ENCODE data around the gene MLKL. TPM values are rescaled to one million over a fixed set of nuclear protein-coding genes. Genes with fewer than 3 reads are reported as not detected.

MLKL gene
- total RNA-seq, 1 experiment from 2014 or later, result 9.7 TPM

GRCh38 chr16:74738816-74739215, 38.2 kb upstream of the MLKL start:
- no peak for DNase-seq
- no peaks in the 10 kb centered on the region for H3K9me3 ChIP-seq
- H3K27me3 Mint-ChIP-seq (ENCODE audit: insufficient read depth, unreplicated experiment), result no peaks in the 10 kb centered on the region
- H3K4me3 Mint-ChIP-seq (ENCODE audit: unreplicated experiment), result no peak overlapping the region
- H3K9me3 Mint-ChIP-seq (ENCODE audit: unreplicated experiment), result no peaks in the 10 kb centered on the region
- no peak for TF ChIP-seq CTCF (IDR thresholded peaks at IDR 0.05; ENCODE audit: insufficient read depth in 1 of 2, low read depth in 1 of 2, low read length in 1 of 2, severe bottlenecking in 1 of 2, unreplicated experiment in 1 of 2)
- ChIA-PET CTCF (interaction anchor here (1.3 kb wide), 1 partner anchor 124 kb away, joined by 3 read pairs; no protein-coding TSS in a partner anchor), POLR2A (no interaction called here)
- H3K27me3 ChIP-seq (replicated peaks; ENCODE audit: control insufficient read depth, insufficient read depth, low read length), result no peaks in the 10 kb centered on the region
- no peak overlapping the region for H3K4me3 ChIP-seq (ENCODE audit: low read depth, low read length)
- intact Hi-C loops (cut with micrococcal nuclease; ENCODE audit: unreplicated experiment), result no loop called here
- no peak overlapping the region for H3K27ac Mint-ChIP-seq (ENCODE audit: unreplicated experiment)
- peaks cover 10% of the 10 kb centered on the region for H3K4me1 ChIP-seq
- H3K4me1 Mint-ChIP-seq (ENCODE audit: low read depth, unreplicated experiment), result no peaks in the 10 kb centered on the region
- peaks cover 8% of the 10 kb centered on the region for H3K36me3 Mint-ChIP-seq (ENCODE audit: insufficient read depth, unreplicated experiment)
- H3K36me3 ChIP-seq (ENCODE audit: control insufficient read depth, insufficient read depth, low read length), result no peaks in the 10 kb centered on the region
- no TSS peak for BruUV-seq (replicated peaks)

GRCh38 chr16:74738113-74738541, 37.5 kb upstream of the MLKL start:
- Mint-ChIP-seq H3K4me1 (ENCODE audit: low read depth, unreplicated experiment) (no peaks in the 10 kb centered on the region), H3K9me3 (ENCODE audit: unreplicated experiment) (no peaks in the 10 kb centered on the region), H3K27me3 (ENCODE audit: insufficient read depth, unreplicated experiment) (no peaks in the 10 kb centered on the region), H3K4me3 (ENCODE audit: unreplicated experiment) (no peak overlapping the region), H3K27ac (ENCODE audit: unreplicated experiment) (peak overlapping the region; percentile 79), H3K36me3 (ENCODE audit: insufficient read depth, unreplicated experiment) (peaks cover 8% of the 10 kb centered on the region)
- peaks cover 3% of the 10 kb centered on the region for H3K4me1 ChIP-seq
- no peaks in the 10 kb centered on the region for H3K36me3 ChIP-seq (ENCODE audit: control insufficient read depth, insufficient read depth, low read length)
- intact Hi-C loops (cut with micrococcal nuclease; ENCODE audit: unreplicated experiment), result no loop called here
- TF ChIP-seq CTCF (IDR thresholded peaks at IDR 0.05; ENCODE audit: insufficient read depth in 1 of 2, low read depth in 1 of 2, low read length in 1 of 2, severe bottlenecking in 1 of 2, unreplicated experiment in 1 of 2), result no peak
- BruUV-seq (replicated peaks), result no TSS peak
- DNase-seq, result no peak
- no peaks in the 10 kb centered on the region for H3K9me3 ChIP-seq
- H3K4me3 ChIP-seq (ENCODE audit: low read depth, low read length), result no peak overlapping the region
- ChIA-PET POLR2A (no interaction called here), CTCF (interaction anchor here (1.3 kb wide), 1 partner anchor 125 kb away, joined by 3 read pairs; no protein-coding TSS in a partner anchor)
- no peaks in the 10 kb centered on the region for H3K27me3 ChIP-seq (replicated peaks; ENCODE audit: control insufficient read depth, insufficient read depth, low read length)

- no peaks in the 10 kb centered on the region for H3K36me3 ChIP-seq (ENCODE audit: control insufficient read depth, insufficient read depth, low read length)
- Mint-ChIP-seq H3K4me3 (ENCODE audit: unreplicated experiment) (no peak overlapping the region), H3K27me3 (ENCODE audit: insufficient read depth, unreplicated experiment) (no peaks in the 10 kb centered on the region), H3K27ac (ENCODE audit: unreplicated experiment) (peak overlapping the region; percentile 79), H3K4me1 (ENCODE audit: low read depth, unreplicated experiment) (no peaks in the 10 kb centered on the region), H3K9me3 (ENCODE audit: unreplicated experiment) (no peaks in the 10 kb centered on the region), H3K36me3 (ENCODE audit: insufficient read depth, unreplicated experiment) (peaks cover 8% of the 10 kb centered on the region)
- no peaks in the 10 kb centered on the region for H3K27me3 ChIP-seq (replicated peaks; ENCODE audit: control insufficient read depth, insufficient read depth, low read length)
- intact Hi-C loops (cut with micrococcal nuclease; ENCODE audit: unreplicated experiment), result no loop called here
- ChIA-PET POLR2A (no interaction called here), CTCF (interaction anchor here (1.3 kb wide), 1 partner anchor 126 kb away, joined by 3 read pairs; no protein-coding TSS in a partner anchor)
- H3K4me3 ChIP-seq (ENCODE audit: low read depth, low read length), result no peak overlapping the region
- BruUV-seq (replicated peaks), result no TSS peak
- H3K9me3 ChIP-seq, result no peaks in the 10 kb centered on the region
- no peak for DNase-seq
- no peak for TF ChIP-seq CTCF (IDR thresholded peaks at IDR 0.05; ENCODE audit: insufficient read depth in 1 of 2, low read depth in 1 of 2, low read length in 1 of 2, severe bottlenecking in 1 of 2, unreplicated experiment in 1 of 2)
- H3K4me1 ChIP-seq, result no peaks in the 10 kb centered on the region
Measured at GRCh38 chr16:74737521-74737920, 36.9 kb upstream of the MLKL start.

Data from Caco-2 (cell line).